ENCODE results near the gene MPP7. TPM values are rescaled to one million over a fixed set of nuclear protein-coding genes. Genes with fewer than 3 reads are reported as not detected.

Gene MPP7
- polyA plus RNA-seq, 1 experiment = 1.0 TPM

DNA sequence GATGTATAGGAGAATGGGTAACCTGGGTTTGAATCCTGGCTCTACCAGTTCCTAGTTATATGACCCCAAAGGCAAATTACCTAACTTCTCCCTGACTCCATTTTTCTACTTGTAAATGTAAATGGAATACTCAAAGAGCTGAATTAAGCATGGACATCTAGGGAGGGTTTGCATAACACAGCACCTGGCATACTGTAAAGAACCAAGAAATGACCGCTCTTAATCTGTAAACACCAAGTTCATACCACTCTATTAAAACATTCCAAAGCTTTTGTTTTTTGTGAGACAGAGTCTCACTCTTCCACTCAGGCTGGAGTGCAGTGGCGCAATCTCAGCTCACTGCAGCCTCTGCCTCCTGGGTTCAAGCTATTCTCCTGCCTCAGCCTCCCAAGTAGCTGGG, 19.6 kb downstream of the MPP7 start:
- ChIA-PET POLR2A (no interaction called here), CTCF (interaction anchor here (0.7 to 2.5 kb wide), 3 partner anchors 14 to 111 kb away, joined by 3 to 8 read pairs (median 6); no protein-coding TSS in a partner anchor)
- no peaks in the 10 kb centered on the region for H3K36me3 ChIP-seq (ENCODE audit: control insufficient read depth, insufficient read depth, low read length)
- no peak for TF ChIP-seq CTCF (IDR thresholded peaks at IDR 0.05; ENCODE audit: insufficient read depth, low read depth, low read length)
- H3K27me3 ChIP-seq (ENCODE audit: control insufficient read depth, insufficient read depth, low read length) = no peaks in the 10 kb centered on the region
- no peak for DNase-seq (ENCODE audit: low read depth)
- no peak overlapping the region for H3K4me3 ChIP-seq (ENCODE audit: low read depth, low read length)

- POLR2A ChIA-PET = no interaction called here
- DNase-seq (ENCODE audit: low read depth) = no peak
- H3K27me3 ChIP-seq (ENCODE audit: control insufficient read depth, insufficient read depth, low read length) = no peaks in the 10 kb centered on the region
- CTCF ChIA-PET = interaction anchor here (0.9 to 2.5 kb wide), 4 partner anchors 9 to 111 kb away, joined by 3 to 8 read pairs (median 6); no protein-coding TSS in a partner anchor
- TF ChIP-seq CTCF (IDR thresholded peaks at IDR 0.05; ENCODE audit: insufficient read depth, low read depth, low read length) = no peak
- no peaks in the 10 kb centered on the region for H3K36me3 ChIP-seq (ENCODE audit: control insufficient read depth, insufficient read depth, low read length)
- H3K4me3 ChIP-seq (ENCODE audit: low read depth, low read length) = no peak overlapping the region
Measured at GRCh38 chr10:28282336-28282735, 20.5 kb downstream of the MPP7 start.

DNA sequence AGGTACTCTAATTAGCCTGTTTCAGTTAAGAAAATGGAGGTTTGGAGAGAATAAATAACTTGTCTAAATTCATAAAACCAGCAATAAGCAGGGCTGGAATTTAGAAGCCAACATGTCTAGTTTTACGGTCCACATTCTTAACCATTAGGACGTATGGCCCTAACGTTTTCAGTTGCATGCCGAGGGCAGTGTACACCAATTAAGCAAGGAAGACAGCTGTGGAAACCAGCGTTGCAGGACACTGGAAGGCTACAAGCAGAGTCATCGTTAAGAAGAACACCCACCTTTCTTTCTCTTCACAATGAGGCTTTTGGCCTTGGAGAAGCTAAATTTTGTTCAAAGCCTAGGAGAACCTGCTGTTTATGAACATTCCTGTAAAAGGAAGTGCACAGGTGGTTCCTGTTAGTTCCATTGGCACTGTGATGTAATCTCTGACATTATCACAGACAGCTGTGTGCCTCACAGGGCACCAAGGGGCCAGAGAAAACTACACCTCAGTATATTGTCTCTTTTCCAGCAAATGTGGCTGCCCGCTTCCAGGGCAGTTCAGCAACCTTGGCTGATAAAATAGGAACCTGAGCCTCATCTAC, 21.0 kb downstream of the MPP7 start:
- ChIA-PET CTCF (interaction anchor here (0.6 to 2.5 kb wide), 5 partner anchors 10 to 112 kb away, joined by 3 to 8 read pairs (median 5); no protein-coding TSS in a partner anchor), POLR2A (no interaction called here)
- Histone ChIP-seq H3K4me3 (ENCODE audit: low read depth, low read length) (no peak overlapping the region), H3K27me3 (ENCODE audit: control insufficient read depth, insufficient read depth, low read length) (no peaks in the 10 kb centered on the region; the same call in 1 of the 2 replicates), H3K36me3 (ENCODE audit: control insufficient read depth, insufficient read depth, low read length) (no peaks in the 10 kb centered on the region)
- no peak for DNase-seq (ENCODE audit: low read depth)
- no peak for TF ChIP-seq CTCF (IDR thresholded peaks at IDR 0.05; ENCODE audit: insufficient read depth, low read depth, low read length)

GRCh38 chr10:28280652-28281051, 22.2 kb downstream of the MPP7 start:
- CTCF ChIA-PET = no interaction called here
- DNase-seq (ENCODE audit: low read depth) = no peak
- Histone ChIP-seq H3K4me3 (ENCODE audit: low read depth, low read length) (no peak overlapping the region), H3K27me3 (ENCODE audit: control insufficient read depth, insufficient read depth, low read length) (no peaks in the 10 kb centered on the region; the same call in 1 of the 2 replicates), H3K36me3 (ENCODE audit: control insufficient read depth, insufficient read depth, low read length) (no peaks in the 10 kb centered on the region)
- POLR2A ChIA-PET = no interaction called here
- TF ChIP-seq CTCF (IDR thresholded peaks at IDR 0.05; ENCODE audit: insufficient read depth, low read depth, low read length) = no peak

DNA sequence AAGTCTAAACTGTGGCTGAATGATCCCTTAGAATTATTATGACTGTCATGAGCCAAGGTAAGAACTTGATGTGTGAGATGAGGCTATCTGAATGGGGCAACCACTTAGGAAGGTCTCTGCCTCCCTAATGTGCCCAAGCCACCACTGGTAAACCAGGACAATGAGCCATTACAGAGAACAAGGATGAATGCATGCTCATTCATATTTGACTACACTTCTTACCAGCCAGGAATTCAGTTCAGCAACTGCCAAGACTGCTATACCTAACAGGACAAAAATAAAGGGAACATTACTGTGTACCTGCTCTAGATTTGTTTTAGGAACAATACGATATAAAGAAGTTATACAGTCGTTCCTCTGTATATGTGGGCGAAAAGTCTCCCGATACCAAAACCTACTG, 23.0 kb downstream of the MPP7 start:
- Histone ChIP-seq H3K4me3 (ENCODE audit: low read depth, low read length) (no peak overlapping the region), H3K27me3 (ENCODE audit: control insufficient read depth, insufficient read depth, low read length) (no peaks in the 10 kb centered on the region; the same call in 1 of the 2 replicates), H3K36me3 (ENCODE audit: control insufficient read depth, insufficient read depth, low read length) (no peaks in the 10 kb centered on the region)
- no peak for DNase-seq (ENCODE audit: low read depth)
- TF ChIP-seq CTCF (IDR thresholded peaks at IDR 0.05; ENCODE audit: insufficient read depth, low read depth, low read length) = no peak
- CTCF ChIA-PET = no interaction called here
- POLR2A ChIA-PET = no interaction called here

All from BJ (cell line).